DMS79 (cell line): ENCODE measurements around the gene LENG1.

Source experiments
- DNase-seq: peaks from one replicate; lab custom pipeline; 2025; lab: John Stamatoyannopoulos, UW

The LENG1 gene

DNA sequence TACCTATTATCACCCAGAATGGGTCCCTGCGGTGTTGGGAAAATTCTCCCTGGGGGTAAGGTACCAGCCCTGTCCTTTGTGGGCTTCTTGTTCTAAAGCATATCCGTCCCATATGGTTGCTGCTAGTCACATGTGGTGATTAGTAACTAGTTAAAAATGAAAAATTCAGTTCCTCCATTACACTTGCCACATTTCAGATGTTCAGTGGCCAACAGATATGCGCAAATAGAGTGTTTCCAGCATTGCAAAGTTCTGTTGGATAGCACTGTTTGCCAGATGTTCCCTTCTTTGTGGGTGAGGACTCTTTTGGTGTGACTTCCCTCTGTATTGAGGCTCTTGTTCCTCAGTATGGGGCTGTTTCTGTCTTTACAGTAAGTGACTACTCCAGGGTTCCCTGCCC is 18.2 kb downstream of the LENG1 start:
- DNase-seq: no peak

DNA sequence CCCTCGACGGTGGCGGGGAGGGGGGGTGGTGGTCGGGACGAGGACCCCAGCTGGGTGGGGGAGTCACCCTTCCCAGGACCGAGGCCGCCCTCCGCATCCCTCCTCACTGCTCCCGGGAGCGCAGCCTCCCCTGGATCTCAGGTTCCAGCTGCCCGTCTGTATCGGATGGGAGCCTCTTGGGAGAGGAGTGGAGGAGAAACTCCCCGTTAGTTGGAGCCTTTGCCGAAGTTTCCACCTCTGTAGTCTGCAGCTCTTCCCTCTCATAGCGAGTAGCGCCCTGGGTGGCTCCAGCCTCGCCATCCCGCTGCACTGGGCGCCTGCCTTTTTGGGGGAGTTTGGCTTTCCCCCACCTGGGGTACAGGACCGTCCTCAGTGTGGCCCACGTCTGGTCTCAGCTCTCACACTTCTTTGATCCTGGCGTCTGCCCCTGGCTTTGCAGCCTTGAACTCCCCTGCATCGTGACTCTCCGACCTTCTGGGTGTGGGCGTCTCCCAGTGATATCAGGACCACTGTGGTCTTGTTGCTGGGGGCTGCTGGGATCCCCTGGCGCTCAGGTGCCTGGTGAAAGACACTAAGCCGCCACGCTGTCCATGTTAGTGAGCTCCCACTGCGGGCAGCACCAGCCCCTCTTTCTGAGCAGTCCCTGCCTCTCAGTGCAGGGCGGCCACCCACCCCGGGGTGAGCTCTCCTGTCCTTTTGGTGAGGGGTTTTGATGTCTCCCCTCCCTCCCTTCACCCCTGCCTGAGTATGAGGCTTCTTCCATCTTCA is 20.8 kb downstream of the LENG1 start:
- DNase-seq: no peak

GRCh38 chr19:54137699-54138488 is 21.6 kb downstream of the LENG1 start, which contains the start of gene CNOT3:
TSS of gene CNOT3 (plus strand) at chr19:54137762. CDS start at chr19:54142979, 5,217 bp downstream.
- DNase-seq: no peak

GRCh38 chr19:54136864-54137698 is 22.4 kb downstream of the LENG1 start:
- DNase-seq: peak; percentile 100

DNA sequence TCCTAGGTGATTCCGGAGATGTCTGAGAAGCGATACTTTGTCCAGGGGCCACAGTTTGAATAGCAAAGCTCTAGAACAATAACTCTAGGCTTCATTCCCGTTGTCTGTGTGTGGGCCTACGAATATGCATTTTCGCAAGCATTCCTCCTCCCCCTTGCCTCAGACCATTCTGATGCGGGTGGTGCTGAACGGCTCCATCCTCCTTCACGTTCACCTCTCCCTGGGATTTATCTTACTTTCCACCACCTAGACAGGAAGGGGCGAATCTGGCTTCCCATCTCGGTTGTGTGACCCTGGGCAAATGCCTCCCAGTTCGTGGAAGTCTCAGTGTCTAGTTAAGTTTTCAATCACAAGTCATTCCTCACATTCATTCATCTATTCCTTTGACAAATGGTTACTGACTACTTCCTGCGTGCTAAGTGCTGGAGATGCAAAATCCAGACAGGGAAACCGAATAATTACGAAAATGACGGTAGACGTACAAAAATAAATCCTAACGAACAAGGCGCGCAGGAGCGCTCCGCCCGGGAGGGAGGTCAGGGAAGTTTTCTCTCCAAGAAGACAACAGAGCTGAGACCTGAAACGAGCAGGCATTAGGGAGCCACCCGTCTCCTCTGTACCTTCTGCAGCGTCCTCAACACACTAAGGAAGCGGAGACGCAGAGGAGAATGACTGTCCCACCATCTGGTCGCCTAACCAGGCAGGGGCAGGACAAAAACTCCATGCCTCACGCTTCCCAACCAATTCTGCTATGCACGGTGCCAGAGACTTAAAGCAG is 23.2 kb downstream of the LENG1 start:
- no peak for DNase-seq

DNA sequence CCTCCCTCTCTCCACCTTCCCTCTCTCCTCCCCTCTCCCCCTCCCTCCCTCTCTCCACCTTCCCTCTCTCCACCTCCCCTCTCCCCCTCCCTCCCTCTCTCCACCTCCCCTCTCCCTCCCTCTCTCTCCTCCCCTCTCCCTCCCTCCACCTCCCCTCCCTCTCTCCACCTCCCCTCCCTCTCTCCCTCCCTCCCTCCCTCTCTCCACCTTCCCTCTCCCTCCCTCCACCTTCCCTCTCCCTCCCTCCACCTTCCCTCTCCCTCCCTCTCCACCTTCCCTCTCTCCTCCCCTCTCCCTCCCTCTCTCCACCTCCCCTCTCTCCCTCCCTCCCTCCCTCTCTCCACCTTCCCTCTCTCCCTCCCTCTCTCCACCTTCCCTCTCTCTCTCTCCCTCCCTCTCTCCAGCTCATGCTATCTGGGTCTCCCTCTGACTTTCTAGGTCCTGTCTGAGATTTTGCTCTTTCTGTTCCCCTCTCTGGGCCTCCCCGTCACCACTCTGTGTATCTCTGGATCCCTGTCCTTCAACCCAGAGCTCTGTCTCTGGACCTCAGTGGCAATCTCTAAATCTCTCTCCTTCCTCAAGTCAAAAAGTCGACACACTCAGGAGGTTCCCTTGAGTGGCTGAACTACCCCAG is 25.4 kb downstream of the LENG1 start:
- no peak for DNase-seq

GRCh38 chr19:54133312-54133956 is 26.1 kb downstream of the LENG1 start:
- DNase-seq: no peak

DNA sequence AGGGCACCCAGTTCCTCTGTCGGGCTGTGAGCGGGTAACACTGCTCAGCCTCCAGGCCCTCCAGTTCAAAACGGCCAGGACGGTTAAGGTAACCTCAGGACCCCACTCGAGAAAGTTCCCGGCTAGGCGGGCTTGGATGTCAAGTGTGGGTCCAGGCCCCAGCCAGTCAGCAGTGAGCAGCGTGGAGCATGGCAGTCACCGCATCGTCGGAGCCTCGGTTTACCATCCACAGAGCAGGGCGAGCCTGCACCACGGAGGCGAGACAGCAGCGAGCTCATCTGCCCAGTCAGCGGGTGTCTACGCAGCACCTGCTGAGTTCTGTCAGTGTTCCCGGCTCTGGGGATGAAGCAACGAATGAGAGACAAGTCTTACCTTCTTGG is 29.9 kb downstream of the LENG1 start:
- DNase-seq: no peak

DNA sequence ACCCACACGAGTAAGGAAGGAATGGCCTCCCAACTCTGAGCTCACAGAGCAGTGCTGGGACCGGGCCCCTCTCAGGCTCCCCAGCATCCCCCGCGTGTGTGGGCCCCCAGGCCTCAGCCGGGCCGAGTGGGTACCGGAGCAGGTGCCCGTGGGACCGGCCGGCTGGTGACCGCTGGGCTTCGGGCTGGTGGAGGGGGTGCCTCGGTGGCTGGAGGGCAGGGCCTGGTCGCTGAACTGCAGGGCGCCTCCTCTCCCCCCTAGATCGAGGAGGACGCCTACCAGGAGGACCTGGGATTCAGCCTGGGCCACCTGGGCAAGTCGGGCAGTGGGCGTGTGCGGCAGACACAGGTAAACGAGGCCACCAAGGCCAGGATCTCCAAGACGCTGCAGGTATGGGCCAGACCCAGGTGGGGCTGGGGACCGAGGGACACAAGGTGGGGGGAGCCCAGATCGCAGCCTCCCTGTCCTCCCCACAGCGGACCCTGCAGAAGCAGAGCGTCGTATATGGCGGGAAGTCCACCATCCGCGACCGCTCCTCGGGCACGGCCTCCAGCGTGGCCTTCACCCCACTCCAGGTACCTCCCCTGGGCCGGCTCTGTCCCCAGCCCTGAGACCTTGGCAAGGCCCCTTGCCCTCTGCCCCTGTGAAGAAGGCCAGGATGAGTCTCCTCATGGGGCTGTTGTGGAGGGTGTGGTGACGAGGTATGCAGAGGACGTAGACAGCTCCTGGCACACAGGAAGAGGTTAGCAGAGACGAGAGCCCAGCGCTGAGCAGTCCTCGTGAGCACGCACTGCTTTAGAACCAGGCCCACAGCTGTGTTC is 30.5 kb downstream of the LENG1 start:
- no peak for DNase-seq

DNA sequence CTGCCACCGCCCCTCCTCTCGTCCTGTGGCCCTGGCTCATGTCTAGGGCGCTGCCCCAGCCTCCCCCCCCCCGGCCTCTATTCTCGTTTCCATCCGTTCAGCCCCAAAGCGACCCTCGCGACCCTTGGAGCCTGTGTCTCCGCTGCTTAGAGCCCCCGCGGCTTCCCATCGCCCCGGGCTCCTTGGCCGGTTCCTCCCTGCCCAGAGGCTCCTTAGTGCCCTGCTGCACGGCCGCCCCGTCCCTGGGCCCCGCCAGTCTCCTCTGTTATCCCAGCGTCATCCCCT is 31.1 kb downstream of the LENG1 start:
- DNase-seq: no peak

DNA sequence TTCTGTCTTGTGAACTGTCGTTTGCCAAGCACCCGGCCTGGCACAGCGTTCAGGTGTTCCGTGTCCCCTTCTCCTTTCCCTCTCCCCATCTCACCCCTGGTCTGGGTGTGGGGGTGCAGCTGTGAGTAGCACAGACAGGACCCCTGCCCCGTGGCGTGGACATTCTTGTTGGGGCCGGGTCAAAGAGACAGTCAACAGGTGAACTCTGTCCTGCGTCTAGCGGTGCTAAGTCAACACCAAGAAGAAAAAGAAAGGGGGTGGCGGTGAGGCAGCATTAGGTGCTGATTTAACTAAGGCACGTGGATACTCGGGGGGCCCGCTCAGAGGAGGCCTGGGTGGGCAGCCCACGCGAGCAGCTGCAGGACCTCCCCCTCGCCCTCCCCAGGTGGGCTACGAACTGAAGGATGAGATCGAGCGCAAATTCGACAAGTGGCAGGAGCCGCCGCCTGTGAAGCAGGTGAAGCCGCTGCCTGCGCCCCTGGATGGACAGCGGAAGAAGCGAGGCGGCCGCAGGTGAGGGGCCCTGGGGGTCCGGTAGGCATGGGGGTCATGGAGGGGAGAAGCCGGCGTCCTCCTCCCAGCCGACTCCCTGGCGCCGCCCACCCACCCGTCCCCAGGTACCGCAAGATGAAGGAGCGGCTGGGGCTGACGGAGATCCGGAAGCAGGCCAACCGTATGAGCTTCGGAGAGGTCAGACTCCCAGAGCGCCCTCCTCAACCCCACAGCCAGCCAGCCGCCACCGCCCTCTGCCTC is 31.7 kb downstream of the LENG1 start:
- no peak for DNase-seq

- no peak for DNase-seq
Measured at GRCh38 chr19:54125713-54126112, 33.8 kb downstream of the LENG1 start.

GRCh38 chr19:54124393-54124792 is 35.1 kb downstream of the LENG1 start:
- no peak for DNase-seq

GRCh38 chr19:54123682-54124081 is 35.8 kb downstream of the LENG1 start:
- DNase-seq: no peak

DNA sequence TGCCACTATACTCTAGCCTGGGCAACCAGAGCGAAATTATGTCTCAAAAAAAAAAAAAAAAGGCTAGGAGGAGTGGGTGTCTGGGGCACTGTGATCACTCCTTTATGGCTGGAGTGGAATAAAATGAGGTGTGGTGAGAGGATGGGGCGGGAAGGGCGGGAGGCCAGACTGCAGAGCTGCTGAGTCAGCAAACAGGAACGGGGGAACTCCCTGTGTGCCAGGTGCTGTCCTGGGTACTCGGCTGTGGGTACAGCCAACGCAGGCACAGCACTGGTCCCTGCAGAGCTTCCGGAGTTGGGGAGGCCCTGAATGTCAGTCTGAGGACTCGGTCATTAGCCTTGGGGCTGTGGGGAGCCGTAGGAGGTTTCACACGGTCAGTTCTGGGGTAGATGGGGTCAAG is 38.3 kb downstream of the LENG1 start:
- DNase-seq: no peak

- DNase-seq: peak; percentile 94
Measured at GRCh38 chr19:54115109-54116063, 44.1 kb downstream of the LENG1 start, which contains the start of the genes PRPF31 and TFPT. TSS of gene PRPF31 (plus strand) at chr19:54115754. CDS start at chr19:54118279, 2,525 bp downstream. TSS of gene TFPT (minus strand) at chr19:54115657. CDS start at chr19:54115269, 388 bp downstream.

DNA sequence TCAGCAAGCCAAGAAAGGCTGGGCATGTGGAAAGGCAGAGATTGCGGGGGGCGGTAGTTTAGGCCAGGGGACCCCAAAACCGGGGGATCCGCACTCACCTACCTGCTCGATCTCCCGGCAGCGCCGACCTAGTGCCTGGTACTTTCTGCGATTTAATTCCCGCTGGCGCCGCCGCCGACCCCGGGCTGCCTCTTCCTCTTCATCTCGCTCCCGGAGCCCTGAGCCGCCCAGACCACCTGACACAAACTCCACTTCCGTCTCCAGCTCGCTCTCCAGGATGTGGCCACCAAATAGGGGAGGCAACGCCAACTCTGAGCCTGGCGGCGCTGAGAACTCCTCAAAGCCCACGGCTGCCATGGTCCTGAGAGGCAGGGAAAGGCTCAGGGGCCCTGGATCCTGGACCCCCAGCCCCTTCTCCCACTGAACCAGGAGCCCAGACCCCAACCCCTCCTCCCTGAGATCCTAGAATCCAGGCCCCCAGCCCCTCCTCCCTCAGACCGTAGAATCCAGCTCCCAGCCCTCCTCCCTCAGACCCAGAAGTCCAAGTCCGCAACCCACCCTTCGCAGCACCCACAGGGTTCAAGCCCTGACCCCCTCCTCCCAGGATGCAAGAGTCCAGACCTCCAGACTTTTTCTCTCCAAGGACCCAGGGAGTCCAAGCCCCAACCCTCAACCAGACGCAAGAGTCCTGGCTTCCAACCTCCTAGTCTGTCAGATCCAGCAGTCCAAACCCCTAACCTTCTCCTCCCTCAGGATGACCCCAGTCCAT is 45.0 kb downstream of the LENG1 start:
- no peak for DNase-seq
